K562 (cell line): ENCODE data around the gene CCR7. TPM values are rescaled to one million over a fixed set of nuclear protein-coding genes. Genes with fewer than 3 reads are reported as not detected.

Source experiments
- BRF1 ChIP-seq: IDR thresholded peaks from 3 replicates; pipeline ENCODE4 v1.6.1; 2011; ENCODE audit warnings: borderline replicate concordance, mild to moderate bottlenecking; ENCODE audit not compliant: insufficient read length; ENCODE audit errors: extremely low read depth
- CHD7 ChIP-seq: fragments of 200-600 bp; sonication (generic); IDR thresholded peaks from one replicate; pipeline ENCODE4 v1.6.1; 2012; ENCODE audit warnings: mild to moderate bottlenecking, low read depth, low read length, inconsistent platforms
- CTBP1 ChIP-seq: fragments of 450-650 bp; IDR thresholded peaks from 2 replicates; pipeline ENCODE4 v1.6.1; 2016; ENCODE audit warnings: borderline replicate concordance
- KLF6 ChIP-seq: fragments of 250-450 bp; sonication (Bioruptor Pico); IDR thresholded peaks from 2 replicates; pipeline ENCODE4 v1.4.0; 2020; ENCODE audit warnings: mild to moderate bottlenecking, moderate library complexity, borderline replicate concordance
- LCOR ChIP-seq: sonication (generic); formaldehyde crosslinking; IDR thresholded peaks from 2 replicates; pipeline ENCODE4 v1.8.0; 2022; ENCODE audit warnings: mild to moderate bottlenecking, missing genetic modification reagents
- NFRKB ChIP-seq: fragments of 450-650 bp; IDR thresholded peaks from 2 replicates; pipeline ENCODE4 v1.6.1; 2016; ENCODE audit warnings: low read depth
- NFXL1 ChIP-seq: fragments of 450-650 bp; formaldehyde crosslinking; IDR thresholded peaks from 2 replicates; pipeline ENCODE4 v1.4.0; 2021; ENCODE audit warnings: mild to moderate bottlenecking
- PHF20 ChIP-seq: fragments of 450-650 bp; IDR thresholded peaks from 2 replicates; pipeline ENCODE4 v1.6.1; 2018; ENCODE audit not compliant: partially characterized antibody
- PKNOX1 ChIP-seq: fragments of 450-650 bp; IDR thresholded peaks from 2 replicates; pipeline ENCODE4 v1.6.1; 2016
- VEZF1 ChIP-seq: fragments of 200-800 bp; sonication (Bioruptor generic); IDR thresholded peaks from 2 replicates; pipeline ENCODE4 v1.6.1; 2017; ENCODE audit warnings: missing genetic modification characterization, missing compliant biosample characterization
- ZNF140 ChIP-seq: fragments of 250-450 bp; sonication (Bioruptor Pico); IDR thresholded peaks from 2 replicates; pipeline ENCODE4 v1.8.0; 2021; ENCODE audit warnings: moderate library complexity, mild to moderate bottlenecking, inconsistent platforms
- ZNF695 ChIP-seq: fragments of 450-650 bp; formaldehyde crosslinking; IDR thresholded peaks from 2 replicates; pipeline ENCODE4 v1.4.0; 2020; ENCODE audit warnings: mild to moderate bottlenecking, moderate library complexity
- polyA plus RNA-seq, 8 experiments: library from polyadenylated mRNA; depleted of rRNA in 4 of 8; stranded (reverse) in 5 of 8; unstranded in 3 of 8; fragments of >200 nt; fragmentation: Nextera tagmentation in 2 of 8; fragmentation: Illumina TruSeq in 1 of 8; extraction: Ambion mirVana in 2 of 8; extraction: Trizol in 1 of 8; gene quantifications; 2 replicates each; pipeline versions ENCODE4 v1.2.1 to v1.2.3, GENCODE V29; 2011 to 2014; ENCODE audit warnings: inconsistent platforms in 1 of 8, missing spikeins in 1 of 8
- total RNA-seq, 7 experiments: library from RNA; depleted of rRNA in 6 of 7; stranded (reverse); fragments of >200 nt in 6 of 7; fragmentation: Illumina TruSeq in 2 of 7; extraction: Trizol in 2 of 7; gene quantifications; 2 replicates each; pipeline versions ENCODE4 v1.2.1 to v1.2.3, GENCODE V29; 2011 to 2021; ENCODE audit warnings: low replicate concordance in 1 of 7

The CCR7 gene
- total and polyA plus RNA-seq, 9 of the 15 experiments (the other 6 are each of a cell fraction or from before 2014, with no cell fraction given): 0.14 to 1.4 (median 0.56) TPM

- TF ChIP-seq CHD7 (no peak), VEZF1 (CRISPR knock-in tag) (peak; percentile 26; the same call in 1 of the 2 replicates), LCOR (no peak), NFXL1 (CRISPR knock-in tag) (no peak), CTBP1 (peak; percentile 70; the same call in 1 of the 2 replicates), BRF1 (no peak), PHF20 (peak; percentile 33), ZNF140 (no peak), ZNF695 (no peak), PKNOX1 (no peak), KLF6 (CRISPR knock-in tag) (no peak), NFRKB (no peak; the same call in 1 of the 2 replicates)
Observed at GRCh38 chr17:40536295-40537171, 28.7 kb downstream of the CCR7 start (continued).
